PFSK-1 (cell line): Measurements from ENCODE around the gene FOXL2NB.

ENCODE experiments used
- POLR2AphosphoS5 ChIP-seq: IDR thresholded peaks from 2 replicates; pipeline ENCODE4 v1.6.1; 2012; ENCODE audit warnings: low read depth, mild to moderate bottlenecking, control low read depth, low read length, moderate library complexity
- REST ChIP-seq, 2 experiments: IDR thresholded peaks; 2 replicates each; pipeline versions ENCODE4 v1.6.1 to v1.8.0; 2011 to 2012; ENCODE audit warnings: low read depth in 2 of 2, low read length in 2 of 2, control low read depth in 1 of 2, inconsistent platforms in 1 of 2, mild to moderate bottlenecking in 1 of 2, moderate library complexity in 1 of 2; ENCODE audit not compliant: insufficient read depth in 1 of 2

- TF ChIP-seq REST (IDR thresholded peaks at IDR 0.05; ENCODE audit: insufficient read depth in 1 of 2, low read depth in 2 of 2, low read length in 2 of 2) = no peak
- TF ChIP-seq POLR2AphosphoS5 = no peak
These were observed 2.5 kb downstream of the FOXL2NB start for GRCh38 chr3:138949445-138950005.
